GM12874 (cell line): ENCODE results near the gene SEC14L5.
A peak's percentile ranks its signal among the peaks of the same experiment; 100 is the strongest.

ENCODE experiments used
- CTCF ChIP-seq: IDR thresholded peaks from 2 replicates; pipeline ENCODE4 v1.5.1; 2011; ENCODE audit warnings: low read depth, mild to moderate bottlenecking, control low read depth, low read length, moderate library complexity; ENCODE audit not compliant: insufficient read depth

SEC14L5 gene

GRCh38 chr16:5006348-5007193, 48.4 kb downstream of the SEC14L5 start:
- no peak for TF ChIP-seq CTCF

- TF ChIP-seq CTCF, result no peak
Observed at GRCh38 chr16:5007256-5007655, 49.1 kb downstream of the SEC14L5 start.

- no peak for TF ChIP-seq CTCF
Observed at GRCh38 chr16:5008311-5008731, 50.2 kb downstream of the SEC14L5 start.

- 0 out of 2 replicates have a peak, but pooled peaks have one; percentile 12 for TF ChIP-seq CTCF
Observed at GRCh38 chr16:5010576-5011329, 52.6 kb downstream of the SEC14L5 start.

GRCh38 chr16:5011637-5012036, 53.5 kb downstream of the SEC14L5 start:
- TF ChIP-seq CTCF, result no peak

- TF ChIP-seq CTCF, result no peak
Observed at GRCh38 chr16:5012887-5013286, 54.8 kb downstream of the SEC14L5 start.

- no peak for TF ChIP-seq CTCF
Observed at GRCh38 chr16:5015351-5015750, 57.2 kb downstream of the SEC14L5 start.
